Activated CD4-positive, CD25-positive, alpha-beta regulatory T cell treated with anti-CD3 and anti-CD28 coated beads, Interleukin-2, amount 50 U/mL, for 72 hours (primary cell): Measurements from ENCODE around the gene R3HCC1L.

Source experiments
- DNase-seq: peaks from one replicate; pipeline ENCODE4 v3.0.0; 2021

R3HCC1L gene

GRCh38 chr10:98134431-98135221 lies at the start of gene R3HCC1L:
Gene R3HCC1L, plus strand, starts transcription at chr10:98134657. Its CDS starts 73,458 bp downstream, at chr10:98208115.
- DNase-seq: peak; percentile 97

- no peak for DNase-seq
These were observed 49.2 kb upstream of the R3HCC1L start for GRCh38 chr10:98085238-98085637.

GRCh38 chr10:98086837-98087708 lies 47.4 kb upstream of the R3HCC1L start:
- DNase-seq: no peak

GRCh38 chr10:98088186-98088971 lies 46.1 kb upstream of the R3HCC1L start:
- DNase-seq: no peak

- no peak for DNase-seq
These were observed 43.6 kb upstream of the R3HCC1L start for GRCh38 chr10:98090822-98091221.

GRCh38 chr10:98096316-98096715 lies 38.1 kb upstream of the R3HCC1L start:
- DNase-seq: no peak

GRCh38 chr10:98096731-98097130 lies 37.7 kb upstream of the R3HCC1L start:
- DNase-seq: no peak

GRCh38 chr10:98097175-98097574 lies 37.3 kb upstream of the R3HCC1L start:
- no peak for DNase-seq

- no peak for DNase-seq
These were observed 36.8 kb upstream of the R3HCC1L start for GRCh38 chr10:98097616-98098015.

- DNase-seq: no peak
These were observed 36.2 kb upstream of the R3HCC1L start for GRCh38 chr10:98098247-98098646.

- no peak for DNase-seq
These were observed 34.0 kb upstream of the R3HCC1L start for GRCh38 chr10:98100476-98100875.

- DNase-seq: no peak
These were observed 33.1 kb upstream of the R3HCC1L start for GRCh38 chr10:98101366-98101765.

- DNase-seq: no peak
These were observed 30.3 kb upstream of the R3HCC1L start for GRCh38 chr10:98104125-98104524.

GRCh38 chr10:98106531-98106930 lies 27.9 kb upstream of the R3HCC1L start:
- no peak for DNase-seq

- DNase-seq: no peak
These were observed 26.6 kb upstream of the R3HCC1L start for GRCh38 chr10:98107644-98108430.

GRCh38 chr10:98110356-98110755 lies 24.1 kb upstream of the R3HCC1L start:
- DNase-seq: no peak

GRCh38 chr10:98115031-98115787 lies 19.2 kb upstream of the R3HCC1L start:
- no peak for DNase-seq

- no peak for DNase-seq
These were observed 14.6 kb upstream of the R3HCC1L start for GRCh38 chr10:98119891-98120290.

- no peak for DNase-seq
These were observed 8.4 kb upstream of the R3HCC1L start for GRCh38 chr10:98125940-98126631.

- DNase-seq: no peak
These were observed 5.7 kb upstream of the R3HCC1L start for GRCh38 chr10:98128802-98129201.

GRCh38 chr10:98131619-98132018 lies 2.8 kb upstream of the R3HCC1L start:
- no peak for DNase-seq
